Neural progenitor cell (in vitro differentiated cells): ENCODE results near the gene TICAM2.

ENCODE experiments used
- CTCF ChIP-seq: fragments of 200-600 bp; sonication (generic); IDR thresholded peaks from 2 replicates; pipeline ENCODE4 v1.5.1; 2017; ENCODE audit warnings: antibody characterized with exemption, mild to moderate bottlenecking
- EZH2 ChIP-seq: fragments of 200-600 bp; sonication (generic); IDR thresholded peaks from 2 replicates; pipeline ENCODE4 v1.6.1; 2017; ENCODE audit warnings: antibody characterized with exemption, mild to moderate bottlenecking, moderate library complexity

DNA sequence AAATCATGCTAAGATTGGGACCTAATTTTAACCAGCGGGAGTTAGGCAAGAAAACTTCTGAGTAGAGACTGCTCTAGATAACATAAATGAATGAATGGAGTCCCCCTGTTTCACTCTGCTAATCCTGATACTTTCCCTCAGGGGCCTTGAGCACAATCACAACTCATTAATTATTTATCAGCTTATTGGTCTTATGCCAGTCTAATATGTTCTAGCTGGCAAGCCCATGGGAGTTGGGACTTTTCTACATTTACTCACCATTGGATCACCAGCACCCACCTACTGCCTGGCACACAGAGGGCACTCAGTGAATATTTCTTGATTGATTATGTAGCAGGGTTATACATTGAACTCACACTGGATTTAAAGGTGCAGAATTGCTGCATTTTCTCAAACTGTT, 37.1 kb upstream of the TICAM2 start:
- TF ChIP-seq CTCF (no peak), EZH2 (no peak)
